Breast epithelium (tissue), 4 donors: ENCODE results near the gene COG2. TPM values are rescaled to one million over a fixed set of nuclear protein-coding genes. Genes with fewer than 3 reads are reported as not detected.

ENCODE experiments used
- DNase-seq, 2 donors: peaks; one replicate each; pipeline ENCODE4 v3.0.0-alpha.2; 2019; ENCODE audit warnings: low spot score in 2 of 2
- H3K27ac ChIP-seq, 2 donors: fragments of 200-600 bp; sonication (generic) in 1 of 2; one replicate each; pipeline ENCODE4 v1.5.1; 2016 to 2019; ENCODE audit warnings: mild to moderate bottlenecking in 1 of 2
- H3K27me3 ChIP-seq, 2 donors: fragments of 200-600 bp; sonication (generic) in 1 of 2; one replicate each; pipeline versions ENCODE4 v1.5.1 to v1.6.0; 2017 to 2019; ENCODE audit warnings: control low read depth in 1 of 2, mild to moderate bottlenecking in 1 of 2
- H3K36me3 ChIP-seq: fragments of 200-600 bp; one replicate; pipeline ENCODE4 v1.5.1; 2019
- H3K4me1 ChIP-seq, 2 donors: fragments of 200-600 bp; sonication (generic); one replicate each; pipeline ENCODE4 v1.5.1; 2016 to 2019; ENCODE audit warnings: control low read depth in 1 of 2
- H3K4me3 ChIP-seq, 3 donors: fragments of 200-600 bp; sonication (generic); 1 replicate in 2 of 3; 2 replicates in 1 of 3; pipeline ENCODE4 v1.5.1; 2016 to 2019; ENCODE audit warnings: mild to moderate bottlenecking in 3 of 3, moderate library complexity in 2 of 3
- H3K9me3 ChIP-seq, 2 donors: fragments of 200-600 bp; sonication (generic) in 1 of 2; one replicate each; pipeline ENCODE4 v1.5.1; 2016 to 2019; ENCODE audit warnings: control low read depth in 1 of 2
- CTCF ChIP-seq, 3 donors: fragments of 450-650 bp; IDR thresholded peaks; one replicate each; pipeline ENCODE4 v1.5.1; 2016 to 2017; ENCODE audit warnings: antibody characterized with exemption in 3 of 3, mild to moderate bottlenecking in 3 of 3, moderate library complexity in 3 of 3
- POLR2A ChIP-seq: fragments of 450-650 bp; IDR thresholded peaks from one replicate; pipeline ENCODE4 v1.6.1; 2016; ENCODE audit warnings: antibody characterized with exemption, mild to moderate bottlenecking, moderate library complexity
- POLR2AphosphoS5 ChIP-seq, 3 donors: sonication (generic); formaldehyde crosslinking; IDR thresholded peaks; one replicate each; pipeline ENCODE4 v1.6.1; 2017; ENCODE audit warnings: antibody characterized with exemption in 3 of 3
- intact Hi-C: fragments of 100-400 bp; cut with DNase I; formaldehyde crosslinking; loops from one replicate; pipeline ENCODE4 v1.15.1; 2023; ENCODE audit warnings: low total_unique reads
- total RNA-seq, 3 donors: library from RNA; depleted of rRNA; stranded (reverse); fragments of >200 nt; gene quantifications; one replicate each; pipeline ENCODE4 v1.1.0, GENCODE V29; 2016

Gene COG2
- total RNA-seq, 3 donors from 2014 or later = 22.9 to 44.3 (median 33.4) TPM

GRCh38 chr1:230682274-230682673 lies 40.0 kb downstream of the COG2 start:
- H3K9me3 ChIP-seq = no peaks in the 10 kb centered on the region
- TF ChIP-seq POLR2AphosphoS5 (IDR thresholded peaks at IDR 0.05) (no peak), POLR2A (no peak), CTCF (IDR thresholded peaks at IDR 0.05) (no peak)

GRCh38 chr1:230682882-230683610 lies 40.8 kb downstream of the COG2 start:
- Histone ChIP-seq H3K27ac (peak overlapping the region in 1 of 2 donors; percentile 9), H3K9me3 (no peaks in the 10 kb centered on the region), H3K4me1 (no peaks in the 10 kb centered on the region), H3K36me3 (peaks cover 14% of the 10 kb centered on the region), H3K4me3 (no peak overlapping the region), H3K27me3 (no peaks in the 10 kb centered on the region)
- no peak for DNase-seq
- TF ChIP-seq POLR2A = no peak
- intact Hi-C loops = no loop called here

More at GRCh38 chr1:230682274-230682673, 40.0 kb downstream of the COG2 start:
- Histone ChIP-seq H3K27me3 (no peaks in the 10 kb centered on the region), H3K36me3 (peaks cover 11% of the 10 kb centered on the region), H3K4me3 (no peak overlapping the region), H3K27ac (peak overlapping the region in 1 of 2 donors; percentile 23), H3K4me1 (no peaks in the 10 kb centered on the region)
- DNase-seq = no peak
- intact Hi-C loops = no loop called here

GRCh38 chr1:230684146-230684545 lies 41.9 kb downstream of the COG2 start:
- peaks cover 14% of the 10 kb centered on the region for H3K36me3 ChIP-seq
- intact Hi-C loops = no loop called here
- H3K27ac ChIP-seq = no peak overlapping the region

GRCh38 chr1:230684998-230685397 lies 42.7 kb downstream of the COG2 start:
- DNase-seq = no peak
- intact Hi-C loops = no loop called here
- TF ChIP-seq POLR2AphosphoS5 (IDR thresholded peaks at IDR 0.05) (no peak), POLR2A (no peak), CTCF (IDR thresholded peaks at IDR 0.05) (no peak)
- H3K27me3 ChIP-seq = no peaks in the 10 kb centered on the region
- H3K4me1 ChIP-seq = no peaks in the 10 kb centered on the region
- H3K27ac ChIP-seq = no peak overlapping the region
- peaks cover 14% of the 10 kb centered on the region for H3K36me3 ChIP-seq
- no peaks in the 10 kb centered on the region for H3K9me3 ChIP-seq
- H3K4me3 ChIP-seq = no peak overlapping the region

More at GRCh38 chr1:230684146-230684545, 41.9 kb downstream of the COG2 start:
- no peak for DNase-seq
- Histone ChIP-seq H3K4me1 (no peaks in the 10 kb centered on the region), H3K9me3 (no peaks in the 10 kb centered on the region), H3K27me3 (no peaks in the 10 kb centered on the region), H3K4me3 (no peak overlapping the region)
- TF ChIP-seq POLR2A = no peak
- TF ChIP-seq POLR2AphosphoS5 (IDR thresholded peaks at IDR 0.05) = no peak
- no peak for TF ChIP-seq CTCF (IDR thresholded peaks at IDR 0.05)

- no peak overlapping the region for H3K27ac ChIP-seq
- intact Hi-C loops = no loop called here
- TF ChIP-seq CTCF (IDR thresholded peaks at IDR 0.05) = no peak
- no peak for TF ChIP-seq POLR2AphosphoS5 (IDR thresholded peaks at IDR 0.05)
- TF ChIP-seq POLR2A = no peak
- H3K4me3 ChIP-seq = no peak overlapping the region
- no peaks in the 10 kb centered on the region for H3K9me3 ChIP-seq
- no peaks in the 10 kb centered on the region for H3K4me1 ChIP-seq
- no peak for DNase-seq
- H3K27me3 ChIP-seq = no peaks in the 10 kb centered on the region
- peaks cover 14% of the 10 kb centered on the region for H3K36me3 ChIP-seq
Measured at GRCh38 chr1:230686747-230687146, 44.5 kb downstream of the COG2 start.
